HL-60 (cell line): Measurements from ENCODE around the gene KLHL30.

Experiments used
- DNase-seq, 2 experiments: peaks; one replicate each; pipeline ENCODE4 v3.0.0-alpha.2; 2010 to 2020; ENCODE audit warnings: low read depth in 1 of 2, low spot score in 1 of 2
- H3K27ac ChIP-seq: fragments of 250-450 bp; sonication (Bioruptor Pico); replicated peaks from 2 replicates; pipeline ENCODE4 v1.5.1; 2020; ENCODE audit warnings: mild to moderate bottlenecking, moderate library complexity
- H3K27me3 ChIP-seq: fragments of 250-450 bp; sonication (Bioruptor Pico); 2 replicates; pipeline ENCODE4 v1.5.1; 2021; ENCODE audit warnings: mild to moderate bottlenecking, moderate library complexity; ENCODE audit not compliant: insufficient read depth, poor library complexity, severe bottlenecking
- H3K4me3 ChIP-seq: replicated peaks from 2 replicates; pipeline ENCODE4 v1.5.1; 2011; ENCODE audit warnings: mild to moderate bottlenecking, control low read depth, low read length; ENCODE audit not compliant: insufficient read depth
- CTCF ChIP-seq: IDR thresholded peaks from one replicate; pipeline ENCODE4 v1.5.1; 2011; ENCODE audit warnings: low read length, control low read depth, inconsistent platforms; ENCODE audit not compliant: insufficient read depth
- GABPA ChIP-seq: IDR thresholded peaks from 2 replicates; pipeline ENCODE4 v1.6.1; 2012; ENCODE audit warnings: low read depth
- POLR2AphosphoS5 ChIP-seq: IDR thresholded peaks from 2 replicates; pipeline ENCODE4 v1.6.1; 2012; ENCODE audit warnings: low read depth
- REST ChIP-seq: IDR thresholded peaks from 2 replicates; pipeline ENCODE4 v1.6.1; 2012; ENCODE audit warnings: low read depth; ENCODE audit not compliant: insufficient replicate concordance
- SPI1 ChIP-seq: IDR thresholded peaks from 2 replicates; pipeline ENCODE4 v1.6.1; 2012; ENCODE audit warnings: low read depth, mild to moderate bottlenecking, borderline replicate concordance

The KLHL30 gene

GRCh38 chr2:238130111-238130695, 8.3 kb upstream of the KLHL30 start:
- H3K27ac ChIP-seq: no peak overlapping the region
- DNase-seq: no peak
- TF ChIP-seq SPI1 (no peak), REST (no peak), POLR2AphosphoS5 (no peak), GABPA (no peak), CTCF (no peak)
- no peaks in the 10 kb centered on the region for H3K27me3 ChIP-seq
- no peak overlapping the region for H3K4me3 ChIP-seq

GRCh38 chr2:238130696-238131628, 7.5 kb upstream of the KLHL30 start:
- no peaks in the 10 kb centered on the region for H3K27me3 ChIP-seq
- DNase-seq: no peak
- no peak overlapping the region for H3K27ac ChIP-seq
- TF ChIP-seq REST: no peak
- no peak for TF ChIP-seq GABPA
- TF ChIP-seq CTCF: no peak
- TF ChIP-seq POLR2AphosphoS5: no peak
- no peak for TF ChIP-seq SPI1
- no peak overlapping the region for H3K4me3 ChIP-seq

DNA sequence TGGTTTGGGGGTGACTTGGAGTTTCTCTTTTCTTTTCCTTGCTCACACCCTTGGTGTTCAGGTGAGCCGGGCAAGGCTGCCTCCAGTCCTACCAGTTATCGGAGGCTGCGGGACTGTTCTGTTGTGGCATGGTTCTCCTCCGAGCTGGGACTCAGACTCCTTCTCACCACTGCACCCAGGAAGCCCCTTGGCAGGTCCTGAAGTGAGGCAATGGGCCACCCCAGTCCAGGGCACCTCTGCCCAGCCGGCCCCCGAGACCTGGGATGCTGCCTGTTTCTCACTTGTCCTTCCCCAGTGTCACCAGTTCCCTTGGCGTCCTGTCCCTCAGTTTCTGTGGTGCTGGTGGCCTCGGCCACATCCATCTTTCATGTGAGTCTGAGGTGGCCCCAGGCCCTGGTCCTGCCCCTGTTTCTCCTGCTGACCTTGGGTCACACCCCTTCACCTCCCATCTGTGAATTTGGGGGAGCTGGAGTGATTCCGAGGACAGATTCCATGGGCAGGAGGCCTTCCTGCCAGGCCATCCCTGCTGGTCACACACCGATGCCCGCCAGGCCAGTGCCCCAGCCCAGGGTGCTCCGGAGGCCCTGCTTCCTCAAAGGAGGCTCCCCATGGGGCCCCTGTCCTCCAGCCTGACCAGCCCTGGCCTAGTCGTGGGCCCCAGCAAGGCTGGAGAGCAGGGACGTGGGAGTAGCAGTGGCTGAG, 6.6 kb upstream of the KLHL30 start:
- TF ChIP-seq GABPA (no peak), REST (no peak), POLR2AphosphoS5 (no peak), SPI1 (no peak)

More for the DNA sequence above, 6.6 kb upstream of the KLHL30 start:
- DNase-seq: no peak
- Histone ChIP-seq H3K27ac (no peak overlapping the region), H3K4me3 (no peak overlapping the region), H3K27me3 (no peaks in the 10 kb centered on the region)
